SH-SY5Y (cell line): ENCODE data around the gene CNTN5.

Source experiments
- GATA2 ChIP-seq: IDR thresholded peaks from 2 replicates; pipeline ENCODE4 v1.6.1; 2011; ENCODE audit warnings: mild to moderate bottlenecking, low read depth, low read length
- GATA3 ChIP-seq: IDR thresholded peaks from 2 replicates; pipeline ENCODE4 v1.6.1; 2011; ENCODE audit warnings: low read depth, mild to moderate bottlenecking, low read length, moderate library complexity

GRCh38 chr11:100383357-100383865 lies 1362.7 kb downstream of the CNTN5 start:
- TF ChIP-seq GATA2 = no peak
- no peak for TF ChIP-seq GATA3
